WTC11 (cell line): ENCODE data around the gene AMOTL1. TPM values are rescaled to one million over a fixed set of nuclear protein-coding genes. Genes with fewer than 3 reads are reported as not detected.

Source experiments
- ATAC-seq: fragments of 200-7000 bp; cut with Tn5 transposase; 2 replicates; pipeline ENCODE4 v1.10.0; 2021; ENCODE audit warnings: mild to moderate bottlenecking, moderate library complexity
- CTCF ChIA-PET: fragments of 300-600 bp; sonication (Branson Sonifier 250); formaldehyde crosslinking; loops from one replicate; lab custom pipeline; 2021; ENCODE audit warnings: antibody characterized with exemption; lab: Charles Lee
- POLR2A ChIA-PET: fragments of 350-600 bp; sonication (Branson Sonifier 250); formaldehyde crosslinking; loops from one replicate; lab custom pipeline; 2021; ENCODE audit warnings: antibody characterized with exemption; lab: Charles Lee
- DNase-seq: peaks from one replicate; pipeline ENCODE4 v3.0.0; 2021; ENCODE audit warnings: low spot score
- H3K27ac Mint-ChIP-seq: 2 replicates; pipeline ENCODE4 v1.8.0; 2021; ENCODE audit warnings: mixed read lengths
- H3K27me3 Mint-ChIP-seq: 2 replicates; pipeline ENCODE4 v1.8.0; 2021; ENCODE audit warnings: low read depth, mild to moderate bottlenecking, moderate library complexity, mixed read lengths
- H3K36me3 Mint-ChIP-seq: 2 replicates; pipeline ENCODE4 v1.8.0; 2021; ENCODE audit warnings: mixed read lengths
- H3K4me1 Mint-ChIP-seq: 2 replicates; pipeline ENCODE4 v1.8.0; 2022; ENCODE audit warnings: mixed read lengths
- H3K4me3 Mint-ChIP-seq: 2 replicates; pipeline ENCODE4 v1.8.0; 2021; ENCODE audit warnings: mild to moderate bottlenecking, moderate library complexity, mixed read lengths
- H3K9me3 Mint-ChIP-seq: 2 replicates; pipeline ENCODE4 v1.8.0; 2021; ENCODE audit warnings: mixed read lengths
- ETV6 ChIP-seq: sonication (generic); formaldehyde crosslinking; IDR thresholded peaks from 2 replicates; pipeline ENCODE4 v1.8.1; 2022; ENCODE audit warnings: mild to moderate bottlenecking, missing genetic modification reagents
- GRHL2 ChIP-seq: fragments of 250-450 bp; sonication (Bioruptor Pico); IDR thresholded peaks from 2 replicates; pipeline ENCODE4 v1.8.0; 2022; ENCODE audit warnings: mild to moderate bottlenecking, moderate library complexity; ENCODE audit not compliant: insufficient replicate concordance, severe bottlenecking
- GTF2I ChIP-seq: fragments of 250-450 bp; sonication (Bioruptor Pico); conservative IDR thresholded peaks from 2 replicates; pipeline ENCODE4 v1.4.0; 2021; ENCODE audit warnings: mild to moderate bottlenecking
- NR1H2 ChIP-seq: sonication (generic); formaldehyde crosslinking; IDR thresholded peaks from 2 replicates; pipeline ENCODE4 v1.9.0; 2021; ENCODE audit warnings: mild to moderate bottlenecking, moderate library complexity, missing genetic modification reagents
- PRRX2 ChIP-seq: fragments of 250-450 bp; sonication (Bioruptor Pico); IDR thresholded peaks from 2 replicates; pipeline ENCODE4 v1.8.0; 2021; ENCODE audit warnings: mild to moderate bottlenecking
- RELA ChIP-seq: sonication (generic); formaldehyde crosslinking; IDR thresholded peaks from 2 replicates; pipeline ENCODE4 v1.8.1; 2022; ENCODE audit warnings: missing genetic modification reagents, mild to moderate bottlenecking, borderline replicate concordance
- RORB ChIP-seq: fragments of 250-450 bp; sonication (Bioruptor Pico); IDR thresholded peaks from 2 replicates; pipeline ENCODE4 v1.9.0; 2021; ENCODE audit warnings: mild to moderate bottlenecking
- TEAD4 ChIP-seq: sonication (generic); formaldehyde crosslinking; IDR thresholded peaks from 2 replicates; pipeline ENCODE4 v1.8.0; 2022; ENCODE audit warnings: mild to moderate bottlenecking, missing genetic modification reagents
- TP53 ChIP-seq: sonication (generic); formaldehyde crosslinking; IDR thresholded peaks from 2 replicates; pipeline ENCODE4 v1.8.1; 2023; ENCODE audit warnings: mild to moderate bottlenecking, missing genetic modification reagents
- ZNF121 ChIP-seq: sonication (generic); formaldehyde crosslinking; IDR thresholded peaks from 2 replicates; pipeline ENCODE4 v1.8.0; 2023; ENCODE audit warnings: missing genetic modification reagents
- ZNF416 ChIP-seq: fragments of 250-450 bp; sonication (Bioruptor Pico); IDR thresholded peaks from 2 replicates; pipeline ENCODE4 v1.9.0; 2021; ENCODE audit warnings: mild to moderate bottlenecking, inconsistent platforms
- total RNA-seq: library from RNA; stranded (reverse); gene quantifications from 3 replicates; pipeline ENCODE4 v1.2.3, GENCODE V29; 2021
- TF ChIP-seq, protein P1 (sequence below): fragments of 250-450 bp; sonication (Bioruptor Pico); IDR thresholded peaks from 2 replicates; pipeline ENCODE4 v2.1.2; 2022; ENCODE audit warnings: mild to moderate bottlenecking, moderate library complexity
- TF ChIP-seq, protein P2 (sequence below): fragments of 250-450 bp; sonication (Bioruptor Pico); IDR thresholded peaks from 2 replicates; pipeline ENCODE4 v1.9.0; 2021; ENCODE audit warnings: mild to moderate bottlenecking
- TF ChIP-seq, protein P3 (sequence below): sonication (generic); formaldehyde crosslinking; IDR thresholded peaks from 2 replicates; pipeline ENCODE4 v1.8.1; 2022; ENCODE audit warnings: mild to moderate bottlenecking, moderate library complexity, missing genetic modification reagents
- TF ChIP-seq, protein P4 (sequence below): fragments of 250-450 bp; sonication (Bioruptor Pico); IDR thresholded peaks from 2 replicates; pipeline ENCODE4 v1.8.0; 2021; ENCODE audit warnings: mild to moderate bottlenecking
- TF ChIP-seq, protein P5 (sequence below): fragments of 250-450 bp; sonication (Bioruptor Pico); conservative IDR thresholded peaks from 2 replicates; pipeline ENCODE4 v1.9.0; 2021; ENCODE audit warnings: mild to moderate bottlenecking
- TF ChIP-seq, protein P6 (sequence below): fragments of 250-450 bp; sonication (Bioruptor Pico); IDR thresholded peaks from 2 replicates; pipeline ENCODE4 v1.9.0; 2021; ENCODE audit warnings: mild to moderate bottlenecking

The AMOTL1 gene
- total RNA-seq, 1 experiment from 2014 or later: 39.8 TPM

DNA sequence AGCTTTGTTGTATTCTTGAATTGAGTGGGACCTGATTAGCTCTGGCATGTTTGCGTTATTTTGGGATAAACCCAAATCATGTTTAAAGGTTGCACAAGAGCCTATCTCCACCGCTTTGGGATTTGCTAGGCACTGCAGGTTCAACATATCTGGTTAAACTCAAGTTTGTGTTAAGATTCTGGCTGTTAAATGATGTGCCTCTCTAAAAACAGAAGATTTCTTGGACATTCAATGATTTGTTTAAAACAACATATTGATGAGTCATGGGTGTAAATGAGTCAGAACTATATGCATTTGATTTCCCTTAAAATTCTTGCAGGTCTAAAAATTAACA lies 67.4 kb downstream of the AMOTL1 start:
- Mint-ChIP-seq H3K4me1 (no peaks in the 10 kb centered on the region), H3K4me3 (no peak overlapping the region), H3K36me3 (peaks cover 30% of the 10 kb centered on the region), H3K9me3 (no peaks in the 10 kb centered on the region), H3K27me3 (no peaks in the 10 kb centered on the region), H3K27ac (no peak overlapping the region)
- ChIA-PET CTCF (interaction anchor here (1.7 to 2.1 kb wide), 2 partner anchors 62 to 212 kb away, joined by 4 to 5 read pairs; no protein-coding TSS in a partner anchor), POLR2A (no interaction called here)
- ATAC-seq: no peak
- TF ChIP-seq TEAD4 (CRISPR knock-in tag): no peak
- no peak for TF ChIP-seq TP53
- no peak for TF ChIP-seq PRRX2 (CRISPR knock-in tag)
- TF ChIP-seq, protein P1, sequence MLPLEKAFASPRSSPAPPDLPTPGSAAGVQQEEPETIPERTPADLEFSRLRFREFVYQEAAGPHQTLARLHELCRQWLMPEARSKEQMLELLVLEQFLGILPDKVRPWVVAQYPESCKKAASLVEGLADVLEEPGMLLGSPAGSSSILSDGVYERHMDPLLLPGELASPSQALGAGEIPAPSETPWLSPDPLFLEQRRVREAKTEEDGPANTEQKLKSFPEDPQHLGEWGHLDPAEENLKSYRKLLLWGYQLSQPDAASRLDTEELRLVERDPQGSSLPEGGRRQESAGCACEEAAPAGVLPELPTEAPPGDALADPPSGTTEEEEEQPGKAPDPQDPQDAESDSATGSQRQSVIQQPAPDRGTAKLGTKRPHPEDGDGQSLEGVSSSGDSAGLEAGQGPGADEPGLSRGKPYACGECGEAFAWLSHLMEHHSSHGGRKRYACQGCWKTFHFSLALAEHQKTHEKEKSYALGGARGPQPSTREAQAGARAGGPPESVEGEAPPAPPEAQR (CRISPR knock-in tag): no peak
- TF ChIP-seq GRHL2 (CRISPR knock-in tag): no peak
- no peak for TF ChIP-seq ZNF416 (CRISPR knock-in tag)
- DNase-seq: no peak

DNA sequence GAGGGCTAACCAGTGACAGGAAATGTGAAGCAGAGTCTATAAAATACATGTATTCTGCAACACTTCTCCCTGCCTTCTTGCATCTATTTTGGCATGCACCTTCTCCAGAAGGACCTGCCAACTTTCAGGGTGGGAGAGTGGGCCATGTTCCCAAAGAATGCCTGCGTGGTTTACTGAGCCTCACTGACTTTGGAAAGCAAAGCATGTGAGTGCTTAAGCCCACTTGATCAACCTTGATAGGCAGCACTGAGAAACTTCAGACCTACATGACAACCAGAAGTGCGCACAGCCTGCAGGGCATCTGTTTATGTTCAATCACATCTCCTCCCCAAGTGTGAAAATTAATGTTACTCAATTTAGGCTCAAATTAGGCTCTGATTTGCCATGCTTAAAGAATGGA lies 69.2 kb downstream of the AMOTL1 start:
- no peaks in the 10 kb centered on the region for H3K9me3 Mint-ChIP-seq
- no peaks in the 10 kb centered on the region for H3K4me1 Mint-ChIP-seq
- DNase-seq (no peak), ATAC-seq (no peak)
- no peak overlapping the region for H3K27ac Mint-ChIP-seq
- peaks cover 19% of the 10 kb centered on the region for H3K36me3 Mint-ChIP-seq
- no peaks in the 10 kb centered on the region for H3K27me3 Mint-ChIP-seq
- no peak overlapping the region for H3K4me3 Mint-ChIP-seq
- TF ChIP-seq ZNF416 (CRISPR knock-in tag): no peak
- TF ChIP-seq RELA (CRISPR knock-in tag): no peak
- TF ChIP-seq, protein P2, sequence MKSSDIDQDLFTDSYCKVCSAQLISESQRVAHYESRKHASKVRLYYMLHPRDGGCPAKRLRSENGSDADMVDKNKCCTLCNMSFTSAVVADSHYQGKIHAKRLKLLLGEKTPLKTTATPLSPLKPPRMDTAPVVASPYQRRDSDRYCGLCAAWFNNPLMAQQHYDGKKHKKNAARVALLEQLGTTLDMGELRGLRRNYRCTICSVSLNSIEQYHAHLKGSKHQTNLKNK: no peak
- no peak for TF ChIP-seq GTF2I (CRISPR knock-in tag)
- TF ChIP-seq, protein P3, sequence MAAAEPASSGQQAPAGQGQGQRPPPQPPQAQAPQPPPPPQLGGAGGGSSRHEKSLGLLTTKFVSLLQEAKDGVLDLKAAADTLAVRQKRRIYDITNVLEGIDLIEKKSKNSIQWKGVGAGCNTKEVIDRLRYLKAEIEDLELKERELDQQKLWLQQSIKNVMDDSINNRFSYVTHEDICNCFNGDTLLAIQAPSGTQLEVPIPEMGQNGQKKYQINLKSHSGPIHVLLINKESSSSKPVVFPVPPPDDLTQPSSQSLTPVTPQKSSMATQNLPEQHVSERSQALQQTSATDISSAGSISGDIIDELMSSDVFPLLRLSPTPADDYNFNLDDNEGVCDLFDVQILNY (CRISPR knock-in tag): no peak
- TF ChIP-seq NR1H2 (CRISPR knock-in tag): no peak
- TF ChIP-seq ETV6: no peak
- no peak for TF ChIP-seq RORB
- no peak for TF ChIP-seq ZNF121 (CRISPR knock-in tag)
- TF ChIP-seq, protein P4, sequence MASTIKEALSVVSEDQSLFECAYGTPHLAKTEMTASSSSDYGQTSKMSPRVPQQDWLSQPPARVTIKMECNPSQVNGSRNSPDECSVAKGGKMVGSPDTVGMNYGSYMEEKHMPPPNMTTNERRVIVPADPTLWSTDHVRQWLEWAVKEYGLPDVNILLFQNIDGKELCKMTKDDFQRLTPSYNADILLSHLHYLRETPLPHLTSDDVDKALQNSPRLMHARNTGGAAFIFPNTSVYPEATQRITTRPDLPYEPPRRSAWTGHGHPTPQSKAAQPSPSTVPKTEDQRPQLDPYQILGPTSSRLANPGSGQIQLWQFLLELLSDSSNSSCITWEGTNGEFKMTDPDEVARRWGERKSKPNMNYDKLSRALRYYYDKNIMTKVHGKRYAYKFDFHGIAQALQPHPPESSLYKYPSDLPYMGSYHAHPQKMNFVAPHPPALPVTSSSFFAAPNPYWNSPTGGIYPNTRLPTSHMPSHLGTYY (CRISPR knock-in tag): no peak
- TF ChIP-seq, protein P5, sequence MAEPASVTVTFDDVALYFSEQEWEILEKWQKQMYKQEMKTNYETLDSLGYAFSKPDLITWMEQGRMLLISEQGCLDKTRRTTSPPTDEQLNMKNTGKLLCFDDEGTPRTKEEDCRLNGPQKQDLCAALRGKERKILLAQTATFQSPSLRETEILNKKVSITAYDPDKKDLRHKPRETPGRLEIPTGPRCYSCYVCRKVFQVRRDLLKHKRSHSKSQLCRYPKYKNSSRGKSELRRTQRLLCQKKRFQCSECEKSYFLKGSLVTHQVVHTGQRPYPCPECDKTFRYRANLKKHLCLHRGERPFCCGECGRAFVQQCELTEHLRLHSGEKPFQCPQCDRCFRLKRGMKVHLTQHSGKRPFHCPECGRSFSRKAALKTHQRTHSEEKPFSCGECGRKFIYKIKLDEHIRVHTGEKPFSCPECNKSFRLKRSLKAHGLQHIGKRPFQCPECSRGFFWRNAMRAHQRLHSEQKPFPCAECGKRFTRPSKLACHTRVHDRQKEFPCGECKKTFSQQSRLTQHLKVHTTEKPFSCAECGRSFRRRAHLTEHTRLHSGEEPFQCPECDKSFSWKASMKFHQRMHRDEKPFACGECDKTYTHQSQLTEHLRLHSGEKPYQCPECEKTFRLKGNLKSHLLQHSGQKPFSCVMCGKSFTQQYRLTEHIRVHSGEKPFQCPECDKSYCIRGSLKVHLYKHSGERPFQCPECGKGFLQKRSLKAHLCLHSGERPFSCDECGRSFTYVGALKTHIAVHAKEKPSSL: no peak
- TF ChIP-seq, protein P6, sequence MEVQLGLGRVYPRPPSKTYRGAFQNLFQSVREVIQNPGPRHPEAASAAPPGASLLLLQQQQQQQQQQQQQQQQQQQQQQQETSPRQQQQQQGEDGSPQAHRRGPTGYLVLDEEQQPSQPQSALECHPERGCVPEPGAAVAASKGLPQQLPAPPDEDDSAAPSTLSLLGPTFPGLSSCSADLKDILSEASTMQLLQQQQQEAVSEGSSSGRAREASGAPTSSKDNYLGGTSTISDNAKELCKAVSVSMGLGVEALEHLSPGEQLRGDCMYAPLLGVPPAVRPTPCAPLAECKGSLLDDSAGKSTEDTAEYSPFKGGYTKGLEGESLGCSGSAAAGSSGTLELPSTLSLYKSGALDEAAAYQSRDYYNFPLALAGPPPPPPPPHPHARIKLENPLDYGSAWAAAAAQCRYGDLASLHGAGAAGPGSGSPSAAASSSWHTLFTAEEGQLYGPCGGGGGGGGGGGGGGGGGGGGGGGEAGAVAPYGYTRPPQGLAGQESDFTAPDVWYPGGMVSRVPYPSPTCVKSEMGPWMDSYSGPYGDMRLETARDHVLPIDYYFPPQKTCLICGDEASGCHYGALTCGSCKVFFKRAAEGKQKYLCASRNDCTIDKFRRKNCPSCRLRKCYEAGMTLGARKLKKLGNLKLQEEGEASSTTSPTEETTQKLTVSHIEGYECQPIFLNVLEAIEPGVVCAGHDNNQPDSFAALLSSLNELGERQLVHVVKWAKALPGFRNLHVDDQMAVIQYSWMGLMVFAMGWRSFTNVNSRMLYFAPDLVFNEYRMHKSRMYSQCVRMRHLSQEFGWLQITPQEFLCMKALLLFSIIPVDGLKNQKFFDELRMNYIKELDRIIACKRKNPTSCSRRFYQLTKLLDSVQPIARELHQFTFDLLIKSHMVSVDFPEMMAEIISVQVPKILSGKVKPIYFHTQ (CRISPR knock-in tag): no peak
- ChIA-PET CTCF (interaction anchor here (0.8 to 1.8 kb wide), 2 partner anchors 14 to 60 kb away, joined by 3 to 4 read pairs; no protein-coding TSS in a partner anchor), POLR2A (no interaction called here)
